ENCODE results near the gene SCO1. TPM values are rescaled to one million over a fixed set of nuclear protein-coding genes. Genes with fewer than 3 reads are reported as not detected.
A peak's percentile ranks its signal among the peaks of the same experiment; 100 is the strongest.

Gene SCO1
- total RNA-seq, 2 donors from 2014 or later: 43.3 to 43.9 TPM

DNA sequence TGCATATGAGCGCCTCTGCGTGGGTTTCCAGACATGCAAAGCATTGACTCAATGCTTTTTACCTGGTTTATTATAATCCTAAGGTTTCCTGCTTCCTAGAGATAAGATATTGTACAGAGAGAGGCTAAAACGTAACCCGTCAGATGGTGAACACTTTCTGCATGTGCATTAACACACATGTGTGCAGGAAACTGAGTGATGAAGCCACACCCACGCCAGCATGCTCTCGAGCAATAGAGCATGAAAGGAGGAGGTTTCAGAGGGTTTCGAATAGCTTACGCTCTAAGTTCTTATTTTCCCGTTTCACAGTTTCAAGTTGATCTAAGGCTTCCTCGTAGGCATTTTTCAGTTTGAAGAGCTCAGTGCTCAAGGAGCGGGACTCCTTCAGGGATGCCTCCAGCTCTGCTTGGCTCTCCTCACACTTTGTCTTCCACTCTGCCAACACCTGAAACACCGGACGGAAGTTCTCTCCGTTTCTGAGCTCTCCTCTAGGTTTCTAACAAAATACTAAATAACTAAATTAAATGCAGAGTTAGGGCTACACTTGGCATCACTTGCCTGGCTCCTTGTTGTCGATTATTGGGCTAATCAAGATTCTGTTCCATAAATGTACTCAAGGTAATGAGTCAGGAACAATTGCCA is 63.5 kb downstream of the SCO1 start:
- H3K4me3 ChIP-seq (ENCODE audit: low read length): no peak overlapping the region
- H3K9me3 ChIP-seq (ENCODE audit: control insufficient read depth, low read length): no peaks in the 10 kb centered on the region
- no peak overlapping the region for H3K27ac ChIP-seq (ENCODE audit: low read depth, low read length)
- no peak overlapping the region for H3K9ac ChIP-seq (ENCODE audit: extremely low read depth, low read length, poor library complexity, severe bottlenecking)
- Mint-ChIP-seq H3K27me3 (ENCODE audit: insufficient read depth) (no peaks in the 10 kb centered on the region), H3K4me3 (no peak overlapping the region), H3K4me1 (no peaks in the 10 kb centered on the region), H3K9me3 (no peaks in the 10 kb centered on the region), H3K36me3 (ENCODE audit: low read depth) (peaks cover 12% of the 10 kb centered on the region), H3K27ac (no peak overlapping the region)
- H3K27me3 ChIP-seq (ENCODE audit: control insufficient read depth, insufficient read depth, low read length, poor library complexity, severe bottlenecking): no peaks in the 10 kb centered on the region
- H3K4me1 ChIP-seq (ENCODE audit: control insufficient read depth, insufficient read depth, low read length): no peaks in the 10 kb centered on the region
- peaks cover under 1% of the 10 kb centered on the region for H3K36me3 ChIP-seq (ENCODE audit: control insufficient read depth, insufficient read depth, low read length)
- DNase-seq: no peak
- TF ChIP-seq CTCF (conservative IDR thresholded peaks at IDR 0.05): no peak
- WGBS, 2 experiments (ENCODE audit: insufficient coverage in 1 of 2, insufficient read length in 1 of 2): 93 to 94% methylated on average over 13 to 15 of the region's 15 CpGs

GRCh38 chr17:10631701-10632100 is 65.6 kb downstream of the SCO1 start:
- no peak overlapping the region for H3K4me3 Mint-ChIP-seq
- peaks cover 10% of the 10 kb centered on the region for H3K36me3 Mint-ChIP-seq (ENCODE audit: low read depth)

GRCh38 chr17:10631048-10631700 is 66.2 kb downstream of the SCO1 start:
- no peaks in the 10 kb centered on the region for H3K9me3 Mint-ChIP-seq
- Histone ChIP-seq H3K9ac (ENCODE audit: extremely low read depth, low read length, poor library complexity, severe bottlenecking) (no peak overlapping the region), H3K36me3 (ENCODE audit: control insufficient read depth, insufficient read depth, low read length) (no peaks in the 10 kb centered on the region), H3K4me3 (ENCODE audit: low read length) (no peak overlapping the region), H3K4me1 (ENCODE audit: control insufficient read depth, insufficient read depth, low read length) (no peaks in the 10 kb centered on the region), H3K9me3 (ENCODE audit: control insufficient read depth, low read length) (no peaks in the 10 kb centered on the region), H3K27ac (ENCODE audit: low read depth, low read length) (no peak overlapping the region), H3K27me3 (ENCODE audit: control insufficient read depth, insufficient read depth, low read length, poor library complexity, severe bottlenecking) (no peaks in the 10 kb centered on the region)
- H3K4me3 Mint-ChIP-seq: no peak overlapping the region
- peaks cover 10% of the 10 kb centered on the region for H3K36me3 Mint-ChIP-seq (ENCODE audit: low read depth)
- H3K4me1 Mint-ChIP-seq: no peaks in the 10 kb centered on the region
- WGBS, 2 experiments (ENCODE audit: insufficient coverage in 1 of 2, insufficient read length in 1 of 2): 55 to 92% methylated on average over 6 to 18 of the region's 18 CpGs
- peak; percentile 93 for TF ChIP-seq CTCF (conservative IDR thresholded peaks at IDR 0.05)
- no peaks in the 10 kb centered on the region for H3K27me3 Mint-ChIP-seq (ENCODE audit: insufficient read depth)
- H3K27ac Mint-ChIP-seq: no peak overlapping the region
- DNase-seq: peak; percentile 88

More at GRCh38 chr17:10631701-10632100, 65.6 kb downstream of the SCO1 start:
- Histone ChIP-seq H3K9ac (ENCODE audit: extremely low read depth, low read length, poor library complexity, severe bottlenecking) (no peak overlapping the region), H3K9me3 (ENCODE audit: control insufficient read depth, low read length) (no peaks in the 10 kb centered on the region), H3K36me3 (ENCODE audit: control insufficient read depth, insufficient read depth, low read length) (no peaks in the 10 kb centered on the region), H3K27ac (ENCODE audit: low read depth, low read length) (no peak overlapping the region), H3K27me3 (ENCODE audit: control insufficient read depth, insufficient read depth, low read length, poor library complexity, severe bottlenecking) (no peaks in the 10 kb centered on the region), H3K4me1 (ENCODE audit: control insufficient read depth, insufficient read depth, low read length) (no peaks in the 10 kb centered on the region), H3K4me3 (ENCODE audit: low read length) (no peak overlapping the region)
- H3K4me1 Mint-ChIP-seq: no peaks in the 10 kb centered on the region
- no peaks in the 10 kb centered on the region for H3K27me3 Mint-ChIP-seq (ENCODE audit: insufficient read depth)
- no peak overlapping the region for H3K27ac Mint-ChIP-seq
- WGBS, 2 experiments (ENCODE audit: insufficient coverage in 1 of 2, insufficient read length in 1 of 2): 94 to 97% methylated on average over 11 to 14 of the region's 15 CpGs
- no peak for TF ChIP-seq CTCF (conservative IDR thresholded peaks at IDR 0.05)
- no peak for DNase-seq
- no peaks in the 10 kb centered on the region for H3K9me3 Mint-ChIP-seq
